GM19193 (cell line): ENCODE results near the gene SPP1.

Experiments
- POLR2A ChIP-seq: IDR thresholded peaks from 4 replicates; pipeline ENCODE4 v1.6.1; 2011; ENCODE audit not compliant: insufficient read depth, insufficient read length; ENCODE audit errors: extremely low read depth

SPP1 gene

GRCh38 chr4:87975466-87975865 lies at the start of gene SPP1:
TSS of gene SPP1 (plus strand) at chr4:87975714. CDS start at chr4:87976896, 1,182 bp downstream.
- no peak for TF ChIP-seq POLR2A

GRCh38 chr4:87926554-87927098 lies 48.9 kb upstream of the SPP1 start:
- no peak for TF ChIP-seq POLR2A

- TF ChIP-seq POLR2A: no peak
Observed at GRCh38 chr4:87930629-87931028, 44.9 kb upstream of the SPP1 start.

GRCh38 chr4:87931932-87932331 lies 43.6 kb upstream of the SPP1 start:
- no peak for TF ChIP-seq POLR2A

- no peak for TF ChIP-seq POLR2A
Observed at GRCh38 chr4:87932718-87933141, 42.8 kb upstream of the SPP1 start.

- TF ChIP-seq POLR2A: no peak
Observed at GRCh38 chr4:87933337-87933736, 42.2 kb upstream of the SPP1 start.

GRCh38 chr4:87934157-87934704 lies 41.3 kb upstream of the SPP1 start:
- TF ChIP-seq POLR2A: no peak

- no peak for TF ChIP-seq POLR2A
Observed at GRCh38 chr4:87934973-87935372, 40.5 kb upstream of the SPP1 start.

- no peak for TF ChIP-seq POLR2A
Observed at GRCh38 chr4:87937523-87937922, 38.0 kb upstream of the SPP1 start.

GRCh38 chr4:87938746-87939145 lies 36.8 kb upstream of the SPP1 start:
- TF ChIP-seq POLR2A: no peak

- TF ChIP-seq POLR2A: no peak
Observed at GRCh38 chr4:87939978-87940690, 35.4 kb upstream of the SPP1 start.

- TF ChIP-seq POLR2A: no peak
Observed at GRCh38 chr4:87941537-87942392, 33.7 kb upstream of the SPP1 start.

- TF ChIP-seq POLR2A: no peak
Observed at GRCh38 chr4:87943660-87944149, 31.8 kb upstream of the SPP1 start.

- TF ChIP-seq POLR2A: no peak
Observed at GRCh38 chr4:87944967-87945366, 30.5 kb upstream of the SPP1 start.

GRCh38 chr4:87946766-87947165 lies 28.7 kb upstream of the SPP1 start:
- no peak for TF ChIP-seq POLR2A
